HFFc6 (cell line): ENCODE results near the gene SNRPE. TPM values are rescaled to one million over a fixed set of nuclear protein-coding genes. Genes with fewer than 3 reads are reported as not detected.

ENCODE experiments used
- DNase-seq: peaks from one replicate; pipeline ENCODE4 v3.0.0-alpha.2; 2018
- H3K27ac Mint-ChIP-seq: 2 replicates; pipeline ENCODE4 v1.8.0; 2020; ENCODE audit warnings: mild to moderate bottlenecking, mixed read lengths
- H3K27me3 Mint-ChIP-seq: 2 replicates; pipeline ENCODE4 v1.8.0; 2021; ENCODE audit warnings: mild to moderate bottlenecking, moderate library complexity, mixed read lengths; ENCODE audit not compliant: insufficient read depth
- H3K36me3 Mint-ChIP-seq: 2 replicates; pipeline ENCODE4 v1.8.0; 2021; ENCODE audit warnings: low read depth, mixed read lengths
- H3K4me1 Mint-ChIP-seq: 2 replicates; pipeline ENCODE4 v1.8.0; 2020; ENCODE audit warnings: low read depth, mixed read lengths
- H3K4me3 Mint-ChIP-seq: 2 replicates; pipeline ENCODE4 v1.8.0; 2020; ENCODE audit warnings: mild to moderate bottlenecking, moderate library complexity, mixed read lengths
- H3K9me3 Mint-ChIP-seq: 2 replicates; pipeline ENCODE4 v1.8.0; 2020; ENCODE audit warnings: mild to moderate bottlenecking, mixed read lengths
- long read RNA-seq: library from polyadenylated mRNA; unstranded; transcript quantifications from one replicate; pipeline ENCODE4 v2.0.0, GENCODE V29; 2019
- total RNA-seq, 6 experiments: library from RNA; stranded (reverse); fragmentation: NEBNext Ultra II Directional; extraction: Animal tissue kit (Norgen Biotek cat#: 25700); gene quantifications; 2 replicates in 1 of 6; 3 replicates in 5 of 6; pipeline ENCODE4 v1.2.3, GENCODE V29; 2021
- TF ChIP-seq, protein P1 (sequence below): fragments of 200-600 bp; sonication (generic); IDR thresholded peaks from 2 replicates; pipeline ENCODE4 v1.5.0; 2021; ENCODE audit warnings: antibody characterized with exemption, mild to moderate bottlenecking

Gene SNRPE
- total RNA-seq = 100 to 1,000 TPM; 154 to 186 (median 163) TPM
- long read RNA-seq, transcript SNRPE-202 (5 exons, 942 nt) = major isoform, 113 of 126 reads
- long read RNA-seq, partial matches to known transcripts = 0 of 126 reads
- long read RNA-seq, other reads (novel, unspliced or antisense) = 9 of 126 reads

DNA sequence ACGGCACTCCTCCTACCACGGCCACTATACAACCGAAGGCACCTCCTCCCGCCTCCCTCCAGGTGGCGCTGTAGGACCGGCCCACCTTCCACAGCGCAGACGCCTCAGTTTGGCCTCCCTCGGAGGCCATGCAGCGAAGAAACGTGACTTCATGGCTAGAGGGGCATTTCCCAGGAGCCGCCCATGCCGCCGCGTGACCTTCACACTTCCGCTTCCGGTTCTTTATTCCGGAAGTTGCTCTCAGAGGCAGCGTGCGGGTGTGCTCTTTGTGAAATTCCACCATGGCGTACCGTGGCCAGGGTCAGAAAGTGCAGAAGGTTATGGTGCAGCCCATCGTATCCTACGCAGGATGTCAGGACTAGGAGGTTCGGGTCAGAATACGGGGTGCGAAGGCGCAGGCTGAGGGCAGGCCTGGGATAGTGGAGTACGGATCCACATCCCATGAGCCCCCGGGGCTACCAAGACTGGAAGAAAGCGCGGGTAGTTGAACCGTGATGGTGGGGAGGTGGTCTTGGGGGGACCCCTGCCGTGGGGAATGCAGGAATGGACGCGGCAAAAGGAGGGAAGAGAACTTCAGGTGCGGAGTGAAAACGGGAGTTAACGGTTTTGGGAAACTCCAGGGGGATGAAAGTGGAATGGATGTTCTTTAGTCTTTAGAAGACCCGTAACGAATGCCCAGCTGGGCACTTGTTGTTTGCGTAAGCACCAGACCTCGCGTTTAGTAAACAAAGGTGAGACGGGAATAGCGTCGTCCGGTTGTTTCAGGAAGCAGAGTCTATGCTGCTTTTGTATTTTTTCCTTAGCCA, at the start of gene SNRPE:
TSS of gene SNRPE (plus strand) at position 221 of the 806 bp plus-strand sequence. CDS start at position 282, 61 bp downstream.
- Mint-ChIP-seq H3K27ac (peak within 1 kb of the TSS; percentile 98), H3K27me3 (peaks cover 15% of the 10 kb centered on the region), H3K9me3 (no peaks in the 10 kb centered on the region), H3K36me3 (peaks cover 42% of the 10 kb centered on the region), H3K4me1 (peaks cover 58% of the 10 kb centered on the region), H3K4me3 (peak within 1 kb of the TSS; percentile 100)
- TF ChIP-seq, protein P1, sequence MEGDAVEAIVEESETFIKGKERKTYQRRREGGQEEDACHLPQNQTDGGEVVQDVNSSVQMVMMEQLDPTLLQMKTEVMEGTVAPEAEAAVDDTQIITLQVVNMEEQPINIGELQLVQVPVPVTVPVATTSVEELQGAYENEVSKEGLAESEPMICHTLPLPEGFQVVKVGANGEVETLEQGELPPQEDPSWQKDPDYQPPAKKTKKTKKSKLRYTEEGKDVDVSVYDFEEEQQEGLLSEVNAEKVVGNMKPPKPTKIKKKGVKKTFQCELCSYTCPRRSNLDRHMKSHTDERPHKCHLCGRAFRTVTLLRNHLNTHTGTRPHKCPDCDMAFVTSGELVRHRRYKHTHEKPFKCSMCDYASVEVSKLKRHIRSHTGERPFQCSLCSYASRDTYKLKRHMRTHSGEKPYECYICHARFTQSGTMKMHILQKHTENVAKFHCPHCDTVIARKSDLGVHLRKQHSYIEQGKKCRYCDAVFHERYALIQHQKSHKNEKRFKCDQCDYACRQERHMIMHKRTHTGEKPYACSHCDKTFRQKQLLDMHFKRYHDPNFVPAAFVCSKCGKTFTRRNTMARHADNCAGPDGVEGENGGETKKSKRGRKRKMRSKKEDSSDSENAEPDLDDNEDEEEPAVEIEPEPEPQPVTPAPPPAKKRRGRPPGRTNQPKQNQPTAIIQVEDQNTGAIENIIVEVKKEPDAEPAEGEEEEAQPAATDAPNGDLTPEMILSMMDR = peak; percentile 98
- DNase-seq = peak; percentile 97

DNA sequence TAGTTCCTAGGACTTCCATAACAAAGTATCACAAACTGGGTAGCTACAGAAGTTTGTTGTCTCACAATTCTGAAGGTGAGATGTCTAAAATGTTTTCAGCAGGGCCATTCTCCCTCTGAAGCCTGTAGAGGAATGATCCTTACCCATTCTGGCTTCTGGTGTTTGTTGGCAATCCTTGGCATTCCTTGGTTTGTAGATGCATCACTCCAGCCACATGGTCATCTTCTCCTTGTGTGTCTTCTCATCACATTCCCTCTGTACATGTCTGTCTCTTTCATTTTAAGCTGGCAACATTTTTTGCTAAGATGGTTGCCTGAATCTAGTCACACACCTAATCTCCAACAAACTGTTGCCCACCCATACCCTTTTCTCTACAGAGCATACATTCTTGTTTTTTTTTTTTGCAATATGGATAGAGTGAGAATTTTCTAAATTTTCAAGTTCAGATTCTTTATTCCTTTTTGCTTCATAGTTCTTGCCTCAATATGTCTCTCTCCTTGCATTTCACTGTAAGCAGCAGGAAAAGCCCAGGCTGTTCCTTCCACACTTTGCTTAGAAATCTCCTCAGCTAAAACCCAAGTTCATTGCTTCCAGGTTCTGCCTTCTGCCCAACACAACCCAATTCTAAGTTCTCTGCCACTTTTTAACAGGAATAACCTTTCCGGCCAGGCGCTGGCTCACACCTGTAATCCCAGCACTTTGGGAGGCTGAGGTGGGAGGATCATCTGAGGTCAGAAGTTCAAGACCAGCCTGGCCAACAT, 47.6 kb upstream of the SNRPE start:
- Mint-ChIP-seq H3K4me3 (no peak overlapping the region), H3K4me1 (peaks cover 11% of the 10 kb centered on the region; the same call in 1 of the 2 replicates), H3K27ac (no peak overlapping the region), H3K36me3 (peaks cover 39% of the 10 kb centered on the region), H3K9me3 (no peaks in the 10 kb centered on the region), H3K27me3 (no peaks in the 10 kb centered on the region)
- TF ChIP-seq, protein P1 = no peak
- DNase-seq = no peak

DNA sequence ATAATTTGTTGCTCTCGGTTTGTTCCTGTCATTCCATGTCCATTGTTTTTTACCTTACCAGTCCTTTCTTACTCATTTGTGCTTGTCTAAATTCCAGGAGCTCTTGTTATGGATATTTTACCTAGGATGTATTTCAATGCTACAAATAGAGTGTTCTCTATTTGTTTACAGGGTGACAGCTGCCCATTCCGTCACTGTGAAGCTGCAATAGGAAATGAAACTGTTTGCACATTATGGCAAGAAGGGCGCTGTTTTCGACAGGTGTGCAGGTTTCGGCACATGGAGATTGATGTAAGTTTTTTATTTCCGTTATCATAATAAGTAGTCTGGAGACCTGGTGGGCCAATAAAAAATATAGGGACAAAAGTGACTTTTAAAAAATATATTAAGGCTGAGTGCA, 43.0 kb upstream of the SNRPE start:
- Mint-ChIP-seq H3K9me3 (no peaks in the 10 kb centered on the region), H3K36me3 (peaks cover 52% of the 10 kb centered on the region), H3K4me3 (no peak overlapping the region), H3K4me1 (peaks cover 17% of the 10 kb centered on the region), H3K27ac (no peak overlapping the region), H3K27me3 (0 out of 2 replicates have a peak, but pooled peaks cover 2% of the 10 kb centered on the region)
- TF ChIP-seq, protein P1 = no peak
- DNase-seq = no peak

DNA sequence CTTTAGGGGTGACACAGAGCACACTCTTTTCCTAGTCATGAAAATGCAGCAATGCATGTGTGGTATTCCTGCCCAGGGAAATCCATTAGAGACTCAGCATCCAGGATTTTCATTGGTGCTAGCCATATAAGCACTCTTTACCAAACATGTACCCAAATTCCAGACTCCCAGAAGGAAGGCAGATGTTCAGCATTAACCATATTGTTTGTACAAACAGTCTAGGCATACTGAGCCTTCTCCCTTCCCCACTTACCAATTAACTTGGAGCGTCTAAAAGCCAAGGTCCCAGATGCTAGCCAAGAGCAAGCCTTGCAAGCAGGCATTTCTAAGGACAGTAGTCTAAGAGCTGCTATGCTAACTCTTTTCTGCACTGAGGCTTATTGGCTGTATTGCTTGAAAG, 38.1 kb upstream of the SNRPE start:
- Mint-ChIP-seq H3K4me1 (peaks cover 23% of the 10 kb centered on the region), H3K4me3 (no peak overlapping the region), H3K36me3 (peaks cover 41% of the 10 kb centered on the region), H3K27ac (peak overlapping the region; percentile 54; the same call in 1 of the 2 replicates), H3K27me3 (peaks cover 2% of the 10 kb centered on the region; the same call in 1 of the 2 replicates), H3K9me3 (no peaks in the 10 kb centered on the region)
- no peak for DNase-seq
- TF ChIP-seq, protein P1 = no peak

DNA sequence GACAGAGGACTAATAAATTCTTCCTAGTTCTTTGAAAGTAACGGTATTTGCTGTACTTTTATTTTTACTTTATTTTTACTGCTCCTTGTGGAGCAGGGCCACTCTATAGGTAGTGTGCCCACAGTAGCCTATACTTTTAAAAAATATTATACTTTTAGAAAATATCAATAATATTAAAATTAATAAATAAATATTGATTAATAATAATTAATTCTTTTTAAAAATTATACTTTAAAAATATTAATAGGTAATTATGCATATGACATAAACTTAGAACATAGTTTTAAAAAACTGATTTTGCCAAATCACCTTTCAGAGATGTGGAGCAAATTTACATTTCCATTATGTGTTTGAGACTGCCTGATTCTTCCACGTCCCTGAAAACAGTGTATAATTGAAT, 35.2 kb upstream of the SNRPE start:
- TF ChIP-seq, protein P1 = no peak
- no peak overlapping the region for H3K4me3 Mint-ChIP-seq
- no peak for DNase-seq
- peaks cover 37% of the 10 kb centered on the region for H3K4me1 Mint-ChIP-seq
- no peaks in the 10 kb centered on the region for H3K9me3 Mint-ChIP-seq
- H3K27me3 Mint-ChIP-seq = peaks cover 2% of the 10 kb centered on the region; the same call in 1 of the 2 replicates
- no peak overlapping the region for H3K27ac Mint-ChIP-seq
- peaks cover 43% of the 10 kb centered on the region for H3K36me3 Mint-ChIP-seq
